Placental epithelial cell (primary cell): Measurements from ENCODE around the gene COL6A5. TPM values are rescaled to one million over a fixed set of nuclear protein-coding genes. Genes with fewer than 3 reads are reported as not detected.

Experiments
- total RNA-seq: library from RNA; depleted of rRNA; stranded (reverse); fragments of >200 nt; gene quantifications from 2 replicates; pipeline ENCODE4 v1.2.3, GENCODE V29; 2012

COL6A5 gene, protein sequence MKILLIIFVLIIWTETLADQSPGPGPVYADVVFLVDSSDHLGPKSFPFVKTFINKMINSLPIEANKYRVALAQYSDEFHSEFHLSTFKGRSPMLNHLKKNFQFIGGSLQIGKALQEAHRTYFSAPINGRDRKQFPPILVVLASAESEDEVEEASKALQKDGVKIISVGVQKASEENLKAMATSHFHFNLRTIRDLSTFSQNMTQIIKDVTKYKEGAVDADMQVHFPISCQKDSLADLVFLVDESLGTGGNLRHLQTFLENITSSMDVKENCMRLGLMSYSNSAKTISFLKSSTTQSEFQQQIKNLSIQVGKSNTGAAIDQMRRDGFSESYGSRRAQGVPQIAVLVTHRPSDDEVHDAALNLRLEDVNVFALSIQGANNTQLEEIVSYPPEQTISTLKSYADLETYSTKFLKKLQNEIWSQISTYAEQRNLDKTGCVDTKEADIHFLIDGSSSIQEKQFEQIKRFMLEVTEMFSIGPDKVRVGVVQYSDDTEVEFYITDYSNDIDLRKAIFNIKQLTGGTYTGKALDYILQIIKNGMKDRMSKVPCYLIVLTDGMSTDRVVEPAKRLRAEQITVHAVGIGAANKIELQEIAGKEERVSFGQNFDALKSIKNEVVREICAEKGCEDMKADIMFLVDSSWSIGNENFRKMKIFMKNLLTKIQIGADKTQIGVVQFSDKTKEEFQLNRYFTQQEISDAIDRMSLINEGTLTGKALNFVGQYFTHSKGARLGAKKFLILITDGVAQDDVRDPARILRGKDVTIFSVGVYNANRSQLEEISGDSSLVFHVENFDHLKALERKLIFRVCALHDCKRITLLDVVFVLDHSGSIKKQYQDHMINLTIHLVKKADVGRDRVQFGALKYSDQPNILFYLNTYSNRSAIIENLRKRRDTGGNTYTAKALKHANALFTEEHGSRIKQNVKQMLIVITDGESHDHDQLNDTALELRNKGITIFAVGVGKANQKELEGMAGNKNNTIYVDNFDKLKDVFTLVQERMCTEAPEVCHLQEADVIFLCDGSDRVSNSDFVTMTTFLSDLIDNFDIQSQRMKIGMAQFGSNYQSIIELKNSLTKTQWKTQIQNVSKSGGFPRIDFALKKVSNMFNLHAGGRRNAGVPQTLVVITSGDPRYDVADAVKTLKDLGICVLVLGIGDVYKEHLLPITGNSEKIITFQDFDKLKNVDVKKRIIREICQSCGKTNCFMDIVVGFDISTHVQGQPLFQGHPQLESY (N-terminal part only)
- not detected in 2 replicates for total RNA-seq

DNA sequence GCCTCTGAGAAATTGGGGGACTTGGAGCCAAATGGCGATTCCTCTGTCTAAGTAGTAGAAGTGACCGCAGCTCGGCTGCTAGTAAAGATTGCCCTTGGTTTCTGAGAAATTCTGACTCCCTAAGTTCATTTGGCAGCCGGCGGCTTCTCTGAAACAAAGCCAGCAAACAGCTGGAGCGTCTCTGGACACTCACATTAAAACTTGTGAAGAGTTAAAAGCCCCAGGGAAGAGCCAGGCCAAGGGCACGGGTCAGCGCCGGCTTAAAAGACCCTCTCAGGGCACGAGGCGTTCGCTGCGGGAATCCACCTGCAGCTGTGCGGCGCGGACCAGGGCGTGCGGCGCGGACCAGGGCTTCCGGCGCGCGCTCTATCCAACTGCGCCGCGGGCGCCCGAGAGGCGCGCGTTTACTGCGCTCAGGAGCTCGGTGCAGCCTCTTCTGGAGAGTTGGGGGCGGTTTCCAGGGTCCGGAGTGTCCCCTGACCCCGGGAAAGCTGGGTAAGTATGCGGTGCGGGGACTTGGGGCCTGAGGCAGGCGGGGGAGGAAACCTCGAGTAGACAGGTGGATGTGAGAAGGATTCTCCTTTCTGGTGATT, at the start of gene COL6A5:
Gene COL6A5 (plus strand): TSS at position 186 of the 593 bp plus-strand sequence. CDS start 27,967 bp downstream, outside the sequence.

GRCh38 chr3:130516645-130517512, 171.4 kb downstream of the COL6A5 start, which contains the start of gene COL6A6:
COL6A6 (plus strand) TSS chr3:130517177; CDS start chr3:130560365, 43,188 bp downstream.

Other genes starting within 250 kb of the COL6A5 start
- gene COL6A6, start 171.5 kb downstream of the COL6A5 start, total RNA-seq = 0.11 and 0.39 TPM in 2 replicates